Measurements from ENCODE around the gene ST7L. TPM values are rescaled to one million over a fixed set of nuclear protein-coding genes. Genes with fewer than 3 reads are reported as not detected.
A peak's percentile ranks its signal among the peaks of the same experiment; 100 is the strongest.

Gene ST7L
- total RNA-seq, 1 donor from 2014 or later, result 14.8 TPM

DNA sequence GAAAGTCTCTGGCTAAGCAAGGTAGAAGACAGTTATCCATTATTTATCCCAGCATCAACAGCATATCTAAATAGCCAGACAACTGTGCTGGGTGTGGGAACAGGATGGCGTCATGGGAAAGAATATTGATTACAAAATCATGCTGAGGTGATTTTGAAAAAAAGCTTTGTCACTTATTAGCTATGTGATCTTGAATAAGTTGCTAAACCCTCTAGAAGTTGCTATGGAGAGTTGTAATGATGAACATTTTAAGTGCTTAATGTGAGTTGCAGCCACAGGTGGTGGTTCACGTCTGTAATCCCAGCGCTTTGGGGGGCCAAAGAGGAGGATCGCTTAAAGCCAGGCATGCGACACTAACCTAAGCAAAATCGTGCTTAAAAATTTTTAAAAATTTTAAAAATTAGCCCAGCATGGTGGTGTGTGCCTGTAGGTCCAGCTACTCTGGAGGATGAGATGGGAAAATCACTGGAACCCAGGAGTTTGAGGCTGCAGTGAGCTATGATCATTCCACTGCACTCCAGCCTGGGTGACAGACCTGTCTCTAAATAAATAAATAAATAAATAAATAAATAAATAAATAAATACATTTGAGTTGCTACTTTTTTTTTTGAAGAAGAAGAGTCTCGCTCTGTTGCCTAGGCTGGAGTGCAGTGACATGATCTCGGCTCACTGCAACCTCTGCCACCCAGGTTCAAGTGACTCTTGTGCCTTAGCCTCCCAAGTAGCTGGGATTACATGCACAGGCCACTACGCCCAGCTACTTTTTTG is 76.6 kb downstream of the ST7L start:
- H3K9ac ChIP-seq (ENCODE audit: low read length), result no peak overlapping the region
- peaks cover 7% of the 10 kb centered on the region for H3K36me3 ChIP-seq (ENCODE audit: insufficient read depth, low read length)
- H2AFZ ChIP-seq (ENCODE audit: low read depth, low read length), result no peak overlapping the region
- no peak overlapping the region for H3K27ac ChIP-seq (ENCODE audit: low read depth, low read length)
- Mint-ChIP-seq H3K27ac (ENCODE audit: unreplicated experiment) (peak overlapping the region; percentile 66), H3K36me3 (ENCODE audit: low read depth, unreplicated experiment) (peaks cover 3% of the 10 kb centered on the region), H3K4me3 (ENCODE audit: unreplicated experiment) (no peak overlapping the region), H3K27me3 (ENCODE audit: low read depth, unreplicated experiment) (no peaks in the 10 kb centered on the region), H3K9me3 (ENCODE audit: unreplicated experiment) (no peaks in the 10 kb centered on the region), H3K4me1 (ENCODE audit: low read depth, unreplicated experiment) (peaks cover 38% of the 10 kb centered on the region)
- FAIRE-seq (no peak), DNase-seq (ENCODE audit: low read depth) (no peak)
- no peak overlapping the region for H3K4me2 ChIP-seq (ENCODE audit: low read length)
- no peaks in the 10 kb centered on the region for H3K79me2 ChIP-seq (ENCODE audit: insufficient read depth, low read length)
- no peaks in the 10 kb centered on the region for H3K27me3 ChIP-seq (ENCODE audit: insufficient read depth, low read length)
- no peak overlapping the region for H3K4me3 ChIP-seq (ENCODE audit: insufficient read depth, low read depth, low read length)
- H3K9me3 ChIP-seq (ENCODE audit: insufficient read depth, low read depth, low read length), result no peaks in the 10 kb centered on the region
- H4K20me1 ChIP-seq (ENCODE audit: insufficient read depth, low read length), result no peaks in the 10 kb centered on the region
- no peak for TF ChIP-seq EZH2 (IDR thresholded peaks at IDR 0.05; ENCODE audit: insufficient read depth, low read length)
- TF ChIP-seq, protein P1, sequence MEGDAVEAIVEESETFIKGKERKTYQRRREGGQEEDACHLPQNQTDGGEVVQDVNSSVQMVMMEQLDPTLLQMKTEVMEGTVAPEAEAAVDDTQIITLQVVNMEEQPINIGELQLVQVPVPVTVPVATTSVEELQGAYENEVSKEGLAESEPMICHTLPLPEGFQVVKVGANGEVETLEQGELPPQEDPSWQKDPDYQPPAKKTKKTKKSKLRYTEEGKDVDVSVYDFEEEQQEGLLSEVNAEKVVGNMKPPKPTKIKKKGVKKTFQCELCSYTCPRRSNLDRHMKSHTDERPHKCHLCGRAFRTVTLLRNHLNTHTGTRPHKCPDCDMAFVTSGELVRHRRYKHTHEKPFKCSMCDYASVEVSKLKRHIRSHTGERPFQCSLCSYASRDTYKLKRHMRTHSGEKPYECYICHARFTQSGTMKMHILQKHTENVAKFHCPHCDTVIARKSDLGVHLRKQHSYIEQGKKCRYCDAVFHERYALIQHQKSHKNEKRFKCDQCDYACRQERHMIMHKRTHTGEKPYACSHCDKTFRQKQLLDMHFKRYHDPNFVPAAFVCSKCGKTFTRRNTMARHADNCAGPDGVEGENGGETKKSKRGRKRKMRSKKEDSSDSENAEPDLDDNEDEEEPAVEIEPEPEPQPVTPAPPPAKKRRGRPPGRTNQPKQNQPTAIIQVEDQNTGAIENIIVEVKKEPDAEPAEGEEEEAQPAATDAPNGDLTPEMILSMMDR (IDR thresholded peaks at IDR 0.05; ENCODE audit: insufficient read depth, low read depth, low read length), result no peak
- peaks cover 31% of the 10 kb centered on the region for H3K4me1 ChIP-seq (ENCODE audit: insufficient read depth, low read length)

DNA sequence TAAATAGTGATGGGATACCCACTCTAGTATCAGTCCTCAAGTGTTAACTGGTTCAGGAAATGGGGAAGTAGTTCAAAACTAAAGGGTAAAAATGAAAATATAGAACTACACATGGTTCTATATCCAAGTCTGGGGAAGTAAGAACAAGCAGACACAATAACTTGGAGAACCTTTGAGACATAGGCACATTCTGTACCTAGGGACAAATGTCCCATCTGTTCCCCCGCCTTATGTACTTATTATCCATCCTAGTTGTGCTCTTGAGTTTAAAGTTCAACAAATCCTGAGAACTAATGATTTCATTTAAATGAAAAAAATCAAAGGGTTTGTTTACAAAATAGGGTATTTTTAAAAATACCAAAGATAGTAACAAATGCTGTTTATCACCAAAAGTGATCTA is 77.6 kb downstream of the ST7L start:
- Histone ChIP-seq H3K4me1 (ENCODE audit: insufficient read depth, low read length) (peaks cover 39% of the 10 kb centered on the region), H3K27me3 (ENCODE audit: insufficient read depth, low read length) (no peaks in the 10 kb centered on the region), H2AFZ (ENCODE audit: low read depth, low read length) (no peak overlapping the region), H3K27ac (ENCODE audit: low read depth, low read length) (no peak overlapping the region), H3K4me2 (ENCODE audit: low read length) (no peak overlapping the region), H3K79me2 (ENCODE audit: insufficient read depth, low read length) (no peaks in the 10 kb centered on the region), H3K36me3 (ENCODE audit: insufficient read depth, low read length) (peaks cover 5% of the 10 kb centered on the region), H4K20me1 (ENCODE audit: insufficient read depth, low read length) (no peaks in the 10 kb centered on the region), H3K4me3 (ENCODE audit: insufficient read depth, low read depth, low read length) (no peak overlapping the region), H3K9me3 (ENCODE audit: insufficient read depth, low read depth, low read length) (no peaks in the 10 kb centered on the region), H3K9ac (ENCODE audit: low read length) (no peak overlapping the region)
- DNase-seq (ENCODE audit: low read depth), result no peak
- Mint-ChIP-seq H3K4me1 (ENCODE audit: low read depth, unreplicated experiment) (peaks cover 44% of the 10 kb centered on the region), H3K9me3 (ENCODE audit: unreplicated experiment) (no peaks in the 10 kb centered on the region), H3K4me3 (ENCODE audit: unreplicated experiment) (no peak overlapping the region), H3K27me3 (ENCODE audit: low read depth, unreplicated experiment) (no peaks in the 10 kb centered on the region), H3K27ac (ENCODE audit: unreplicated experiment) (no peak overlapping the region), H3K36me3 (ENCODE audit: low read depth, unreplicated experiment) (peaks cover 3% of the 10 kb centered on the region)
- no peak for TF ChIP-seq EZH2 (IDR thresholded peaks at IDR 0.05; ENCODE audit: insufficient read depth, low read length)
- TF ChIP-seq, protein P1 (IDR thresholded peaks at IDR 0.05; ENCODE audit: insufficient read depth, low read depth, low read length), result no peak
- FAIRE-seq, result no peak

DNA sequence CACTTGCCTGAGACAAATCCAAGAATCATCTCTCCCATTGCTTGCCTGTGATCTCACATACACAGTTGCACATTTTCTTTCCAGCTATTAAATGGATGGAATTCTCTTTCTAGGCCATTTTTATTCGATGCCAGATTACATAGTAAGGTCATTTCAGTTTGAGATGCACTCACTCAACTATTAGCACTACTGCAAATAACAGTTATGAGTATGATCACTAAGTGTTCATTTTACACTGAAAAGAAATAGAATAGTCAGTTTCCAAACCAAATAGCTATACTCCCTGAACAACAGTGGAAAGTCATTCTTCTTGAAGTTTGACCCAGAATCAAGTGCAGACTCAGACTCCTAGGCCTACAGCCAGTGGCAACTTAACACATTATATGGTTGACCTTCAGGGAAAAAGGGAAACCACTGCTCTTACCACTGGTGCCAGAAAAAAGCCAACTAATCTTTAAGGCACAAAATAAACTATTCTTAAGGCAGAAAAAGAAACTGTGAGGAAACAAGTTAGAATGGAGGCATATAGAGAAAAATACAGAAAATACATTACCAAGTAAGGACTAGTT is 78.6 kb downstream of the ST7L start:
- Histone ChIP-seq H3K27ac (ENCODE audit: low read depth, low read length) (no peak overlapping the region), H3K36me3 (ENCODE audit: insufficient read depth, low read length) (peaks cover 5% of the 10 kb centered on the region), H3K4me2 (ENCODE audit: low read length) (no peak overlapping the region), H3K9me3 (ENCODE audit: insufficient read depth, low read depth, low read length) (no peaks in the 10 kb centered on the region), H3K9ac (ENCODE audit: low read length) (peak overlapping the region; percentile 3), H3K4me3 (ENCODE audit: insufficient read depth, low read depth, low read length) (no peak overlapping the region), H3K4me1 (ENCODE audit: insufficient read depth, low read length) (peaks cover 30% of the 10 kb centered on the region), H3K79me2 (ENCODE audit: insufficient read depth, low read length) (no peaks in the 10 kb centered on the region), H4K20me1 (ENCODE audit: insufficient read depth, low read length) (no peaks in the 10 kb centered on the region), H2AFZ (ENCODE audit: low read depth, low read length) (no peak overlapping the region), H3K27me3 (ENCODE audit: insufficient read depth, low read length) (no peaks in the 10 kb centered on the region)
- Mint-ChIP-seq H3K4me3 (ENCODE audit: unreplicated experiment) (no peak overlapping the region), H3K27me3 (ENCODE audit: low read depth, unreplicated experiment) (no peaks in the 10 kb centered on the region), H3K27ac (ENCODE audit: unreplicated experiment) (peak overlapping the region; percentile 16), H3K36me3 (ENCODE audit: low read depth, unreplicated experiment) (peaks cover 3% of the 10 kb centered on the region), H3K4me1 (ENCODE audit: low read depth, unreplicated experiment) (peaks cover 35% of the 10 kb centered on the region), H3K9me3 (ENCODE audit: unreplicated experiment) (no peaks in the 10 kb centered on the region)
- FAIRE-seq (peak; percentile 76), DNase-seq (ENCODE audit: low read depth) (peak; percentile 81)
- TF ChIP-seq EZH2 (IDR thresholded peaks at IDR 0.05; ENCODE audit: insufficient read depth, low read length), result no peak
- TF ChIP-seq, protein P1 (IDR thresholded peaks at IDR 0.05; ENCODE audit: insufficient read depth, low read depth, low read length), result no peak

All from astrocyte (in vitro differentiated cells and primary cell).